Measurements from ENCODE around the gene SPTBN4.
"Not testable (repeated sequence)": the region's sequence is repeated elsewhere in the genome, so short reads cannot be mapped to it uniquely, and the experiment has no call there.

Gene SPTBN4

DNA sequence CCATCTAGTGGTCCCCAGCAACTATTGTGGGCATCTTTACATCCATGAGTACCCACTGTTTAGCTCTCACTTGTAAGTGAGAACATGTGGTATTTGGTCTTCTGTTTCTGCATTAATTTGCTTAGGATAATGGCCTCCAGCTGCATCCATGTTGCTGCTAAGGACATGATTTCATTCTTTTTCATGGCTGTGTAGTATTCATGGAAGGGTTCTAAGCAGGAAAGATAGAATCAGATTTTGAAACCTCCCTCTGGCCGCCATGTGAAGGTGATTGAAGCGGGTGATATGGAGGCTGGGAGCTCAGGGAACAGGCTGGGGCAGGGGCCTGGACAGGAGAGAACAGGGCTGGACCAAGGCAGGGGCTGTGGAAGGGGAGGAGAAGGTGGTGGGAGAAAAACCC is 154.5 kb downstream of the SPTBN4 start:
- no peak for DNase-seq (ENCODE audit: low spot score)

DNA sequence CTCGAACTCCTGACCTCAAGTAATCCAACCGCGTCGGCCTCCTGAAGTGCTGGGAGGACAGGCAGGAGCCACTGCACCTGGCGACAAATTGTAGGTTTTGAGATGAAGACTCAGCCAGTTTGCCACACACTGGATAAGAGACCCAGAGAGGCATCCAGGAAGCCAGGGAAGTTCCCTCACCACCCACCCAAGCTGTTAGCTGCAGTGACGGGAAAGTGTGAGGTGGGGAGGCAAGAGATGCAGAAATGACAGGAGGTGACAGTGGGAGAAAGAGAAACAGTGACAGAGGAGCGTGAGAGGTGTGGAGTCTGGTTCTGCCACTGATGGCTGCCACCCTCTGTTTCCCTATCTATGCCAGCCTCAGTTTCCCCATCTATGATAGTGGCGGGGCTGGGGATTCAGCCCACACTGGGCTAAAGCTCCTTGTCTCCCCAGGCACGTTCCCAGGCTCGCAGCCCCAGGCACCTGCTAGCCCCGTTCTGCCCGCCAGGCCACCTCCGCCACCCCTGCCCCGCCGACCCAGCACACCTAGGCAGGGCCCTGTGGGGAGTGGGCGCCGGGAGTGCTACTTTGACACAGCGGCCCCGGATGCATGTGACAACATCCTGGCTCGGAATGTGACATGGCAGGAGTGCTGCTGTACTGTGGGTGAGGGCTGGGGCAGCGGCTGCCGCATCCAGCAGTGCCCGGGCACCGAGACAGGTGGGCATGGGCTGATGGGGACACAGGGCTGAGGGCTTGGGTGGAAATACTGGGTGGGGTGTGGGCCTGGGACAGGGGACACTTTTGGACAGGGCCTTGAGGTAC is 155.4 kb downstream of the SPTBN4 start:
- DNase-seq (ENCODE audit: low spot score), result no peak

DNA sequence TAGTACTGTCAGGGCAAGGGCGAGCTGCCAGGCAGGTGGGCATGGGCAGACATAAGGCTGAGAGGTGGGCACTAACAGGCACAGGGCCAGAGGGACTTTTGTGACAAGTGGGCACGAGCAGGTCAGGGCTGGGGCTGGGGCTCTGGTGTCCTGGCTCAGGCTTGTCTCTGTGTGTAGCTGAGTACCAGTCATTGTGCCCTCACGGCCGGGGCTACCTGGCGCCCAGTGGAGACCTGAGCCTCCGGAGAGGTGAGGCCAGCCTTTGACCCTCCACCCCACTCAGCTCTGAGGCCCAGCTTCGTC is 155.9 kb downstream of the SPTBN4 start:
- no peak for DNase-seq (ENCODE audit: low spot score)

DNA sequence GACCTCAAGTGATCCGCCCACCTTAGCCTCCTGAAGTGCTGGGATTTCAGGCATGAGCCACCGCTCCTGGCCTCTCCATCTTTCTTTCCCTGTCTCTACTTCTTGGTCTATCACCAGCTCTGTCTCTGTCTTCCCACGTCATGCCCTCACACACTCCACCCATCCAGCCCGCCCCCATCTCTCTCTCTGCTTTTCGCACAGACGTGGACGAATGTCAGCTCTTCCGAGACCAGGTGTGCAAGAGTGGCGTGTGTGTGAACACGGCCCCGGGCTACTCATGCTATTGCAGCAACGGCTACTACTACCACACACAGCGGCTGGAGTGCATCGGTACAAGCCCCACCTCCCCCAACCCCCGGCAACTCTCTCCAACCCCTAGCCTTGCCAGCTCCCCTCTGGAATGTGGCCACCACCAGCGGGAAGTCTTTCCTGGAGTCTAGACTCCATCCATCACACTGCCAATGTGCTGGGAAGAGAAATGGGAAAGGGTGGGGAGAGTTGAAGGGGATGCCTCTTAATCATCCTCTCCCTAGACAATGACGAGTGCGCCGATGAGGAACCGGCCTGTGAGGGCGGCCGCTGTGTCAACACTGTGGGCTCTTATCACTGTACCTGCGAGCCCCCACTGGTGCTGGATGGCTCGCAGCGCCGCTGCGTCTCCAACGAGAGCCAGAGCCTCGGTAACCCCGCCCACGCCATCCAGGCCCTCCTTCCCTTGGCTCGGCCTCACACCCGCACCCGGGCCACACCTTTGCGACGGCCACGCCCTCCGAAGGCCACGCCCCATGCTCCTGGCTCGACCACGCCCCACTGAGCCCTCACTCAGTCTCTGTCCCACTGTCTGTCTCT is 156.8 kb downstream of the SPTBN4 start:
- DNase-seq (ENCODE audit: low spot score), result no peak

DNA sequence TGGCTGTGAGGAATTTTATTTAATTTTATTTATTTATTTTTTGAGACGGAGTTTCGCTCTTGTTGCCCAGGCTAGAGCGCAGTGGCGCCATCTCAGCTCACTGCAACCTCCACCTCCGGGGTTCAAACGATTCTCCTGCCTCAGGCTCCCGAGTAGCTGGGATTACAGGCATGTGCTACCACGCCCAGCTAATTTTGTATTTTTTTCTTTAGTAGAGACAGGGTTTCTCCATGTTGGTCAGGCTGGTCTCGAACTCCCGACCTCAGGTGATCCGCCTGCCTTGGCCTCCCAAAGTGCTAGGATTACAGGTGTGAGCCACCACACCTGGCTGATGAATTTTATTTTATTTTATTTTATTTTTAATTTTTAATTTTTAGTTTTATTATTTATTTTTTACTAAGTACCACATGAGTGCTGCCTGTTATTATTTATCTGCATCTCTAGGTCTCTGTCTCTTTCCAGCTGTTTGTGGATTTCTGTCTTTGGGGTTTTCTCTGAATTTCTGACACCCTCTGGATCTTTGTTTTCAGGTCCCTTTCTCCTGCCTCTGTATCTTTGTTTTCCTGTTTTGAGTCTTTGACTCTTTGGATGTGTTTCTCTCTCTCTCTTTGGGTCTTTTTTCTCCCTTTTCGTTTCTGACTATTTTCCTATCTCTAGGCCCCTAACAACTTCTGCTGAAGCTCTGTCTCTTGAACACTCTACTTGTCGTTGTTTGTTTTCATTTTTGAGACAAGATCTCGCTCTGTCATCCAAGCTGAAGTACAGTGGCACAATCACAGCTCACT is 157.8 kb downstream of the SPTBN4 start:
- not testable (repeated sequence) for DNase-seq (ENCODE audit: low spot score)

DNA sequence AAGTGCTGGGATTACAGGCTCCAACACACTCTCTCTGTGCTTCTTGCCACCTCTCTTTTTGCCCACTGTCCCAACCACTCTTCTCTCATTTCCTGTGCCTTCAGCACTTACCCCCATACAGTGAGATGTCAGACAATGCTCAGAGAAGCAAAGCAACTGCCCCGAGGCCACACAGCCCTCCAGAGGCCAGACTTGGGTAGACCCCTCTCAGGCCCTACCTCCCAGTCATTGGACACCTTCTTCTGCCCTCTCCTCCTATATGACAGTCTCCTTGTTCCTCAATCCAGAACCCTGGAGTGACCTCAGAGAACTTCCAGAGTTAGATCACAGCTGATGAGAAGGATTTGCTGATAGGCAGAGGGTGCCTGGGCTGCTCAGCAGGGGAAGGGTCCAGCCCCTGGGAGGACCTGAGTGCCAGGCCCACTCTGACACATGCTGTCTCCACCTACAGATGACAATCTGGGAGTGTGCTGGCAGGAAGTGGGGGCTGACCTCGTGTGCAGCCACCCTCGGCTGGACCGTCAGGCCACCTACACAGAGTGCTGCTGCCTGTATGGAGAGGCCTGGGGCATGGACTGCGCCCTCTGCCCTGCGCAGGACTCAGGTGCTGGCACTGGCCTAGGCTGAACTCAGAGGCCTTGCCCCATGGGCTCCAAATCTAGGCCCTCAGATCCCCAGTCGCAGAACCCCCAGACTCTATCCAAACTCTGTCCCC is 158.8 kb downstream of the SPTBN4 start:
- DNase-seq (ENCODE audit: low spot score), result no peak

All from putamen (tissue), 1 donor.